Nephron progenitor cell (in vitro differentiated cells): ENCODE data around the gene DVL3.

ENCODE experiments used
- DNase-seq: peaks from one replicate; pipeline ENCODE4 v3.0.0; 2021
- H3K27ac Mint-ChIP-seq: 2 replicates; pipeline ENCODE4 v1.8.0; 2021; ENCODE audit warnings: mild to moderate bottlenecking, moderate library complexity, mixed read lengths
- H3K27me3 Mint-ChIP-seq: 2 replicates; pipeline ENCODE4 v1.8.0; 2021; ENCODE audit warnings: mild to moderate bottlenecking, low read depth, mixed read lengths; ENCODE audit not compliant: poor library complexity
- H3K36me3 Mint-ChIP-seq: 2 replicates; pipeline ENCODE4 v1.8.0; 2021; ENCODE audit warnings: low read depth, mixed read lengths
- H3K4me1 Mint-ChIP-seq: 2 replicates; pipeline ENCODE4 v1.8.0; 2021; ENCODE audit warnings: mixed read lengths
- H3K4me3 Mint-ChIP-seq: 2 replicates; pipeline ENCODE4 v1.8.0; 2021; ENCODE audit warnings: mild to moderate bottlenecking, moderate library complexity, mixed read lengths
- H3K9me3 Mint-ChIP-seq: 2 replicates; pipeline ENCODE4 v1.8.0; 2021; ENCODE audit warnings: mild to moderate bottlenecking, moderate library complexity, mixed read lengths
- CTCF ChIP-seq: fragments of 200-600 bp; sonication (generic); IDR thresholded peaks from 2 replicates; pipeline ENCODE4 v1.5.0; 2021; ENCODE audit warnings: antibody characterized with exemption

DVL3 gene

DNA sequence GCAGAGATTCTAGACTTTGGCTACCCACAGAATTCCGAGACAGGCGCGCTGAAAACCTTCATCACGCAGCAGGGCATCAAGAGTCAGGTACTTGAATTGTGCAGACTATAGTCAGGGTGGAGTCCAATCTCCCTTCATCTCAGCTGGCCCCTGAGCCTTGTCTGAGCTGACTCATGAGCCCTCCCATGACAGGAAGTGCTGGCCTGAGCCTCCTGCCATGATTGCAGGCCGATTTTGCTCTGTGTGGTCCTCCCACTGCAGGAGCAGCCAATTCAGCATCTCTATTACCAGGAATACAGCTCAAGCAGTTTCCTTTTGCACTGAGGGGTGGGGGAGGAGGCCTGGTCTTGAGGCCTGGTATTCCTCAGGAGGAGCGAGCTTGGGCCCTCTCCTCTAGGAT is 25.0 kb downstream of the DVL3 start:
- DNase-seq: no peak
- peaks cover 4% of the 10 kb centered on the region for H3K27me3 Mint-ChIP-seq
- no peak overlapping the region for H3K4me3 Mint-ChIP-seq
- TF ChIP-seq CTCF: no peak
- peaks cover 37% of the 10 kb centered on the region for H3K4me1 Mint-ChIP-seq
- peaks cover 54% of the 10 kb centered on the region for H3K36me3 Mint-ChIP-seq
- H3K9me3 Mint-ChIP-seq: no peaks in the 10 kb centered on the region
- no peak overlapping the region for H3K27ac Mint-ChIP-seq

GRCh38 chr3:184181596-184181995 is 26.4 kb downstream of the DVL3 start:
- no peaks in the 10 kb centered on the region for H3K9me3 Mint-ChIP-seq
- TF ChIP-seq CTCF: no peak

GRCh38 chr3:184183679-184184078 is 28.5 kb downstream of the DVL3 start:
- no peak overlapping the region for H3K4me3 Mint-ChIP-seq
- no peaks in the 10 kb centered on the region for H3K9me3 Mint-ChIP-seq
- TF ChIP-seq CTCF: no peak
- peak overlapping the region; percentile 66 for H3K27ac Mint-ChIP-seq
- H3K36me3 Mint-ChIP-seq: peaks cover 62% of the 10 kb centered on the region
- DNase-seq: no peak
- H3K27me3 Mint-ChIP-seq: no peaks in the 10 kb centered on the region
- H3K4me1 Mint-ChIP-seq: peaks cover 30% of the 10 kb centered on the region

More at GRCh38 chr3:184181596-184181995, 26.4 kb downstream of the DVL3 start:
- Mint-ChIP-seq H3K27ac (no peak overlapping the region), H3K36me3 (peaks cover 54% of the 10 kb centered on the region), H3K27me3 (no peaks in the 10 kb centered on the region), H3K4me1 (peaks cover 34% of the 10 kb centered on the region), H3K4me3 (no peak overlapping the region)
- DNase-seq: no peak

GRCh38 chr3:184184546-184185230 is 29.5 kb downstream of the DVL3 start:
- H3K27me3 Mint-ChIP-seq: no peaks in the 10 kb centered on the region
- DNase-seq: no peak
- no peak for TF ChIP-seq CTCF
- peaks cover 30% of the 10 kb centered on the region for H3K4me1 Mint-ChIP-seq
- H3K4me3 Mint-ChIP-seq: peak overlapping the region; percentile 99
- H3K27ac Mint-ChIP-seq: peak overlapping the region; percentile 94
- peaks cover 59% of the 10 kb centered on the region for H3K36me3 Mint-ChIP-seq
- H3K9me3 Mint-ChIP-seq: no peaks in the 10 kb centered on the region

- Mint-ChIP-seq H3K9me3 (no peaks in the 10 kb centered on the region), H3K27ac (peak overlapping the region; percentile 95), H3K4me3 (peak overlapping the region; percentile 99), H3K4me1 (peaks cover 30% of the 10 kb centered on the region), H3K27me3 (no peaks in the 10 kb centered on the region), H3K36me3 (peaks cover 55% of the 10 kb centered on the region)
- DNase-seq: peak; percentile 100
- TF ChIP-seq CTCF: no peak
Measured at GRCh38 chr3:184185461-184186183, 30.4 kb downstream of the DVL3 start.
